ENCODE measurements around the gene LRRN3.

DNA sequence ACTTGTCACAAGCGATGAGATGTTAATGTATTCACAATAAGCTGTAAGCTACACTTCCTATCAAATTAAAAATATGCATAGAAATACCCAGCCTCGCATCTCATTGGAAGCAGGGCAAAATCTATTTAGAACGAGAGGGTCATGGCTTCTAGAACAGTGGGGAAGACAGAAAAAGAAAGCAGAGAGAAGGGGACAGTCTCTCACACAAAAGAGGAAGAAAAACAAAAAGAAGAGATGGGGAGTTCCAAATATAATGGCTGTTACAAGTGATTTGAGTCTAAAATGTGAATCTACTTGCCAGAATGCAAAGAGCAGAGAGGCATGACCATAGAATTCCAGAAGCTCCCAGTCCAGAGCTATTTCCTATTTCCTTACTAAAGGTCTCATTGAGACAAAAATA is 13.8 kb downstream of the LRRN3 start:
- TF ChIP-seq, protein P1, sequence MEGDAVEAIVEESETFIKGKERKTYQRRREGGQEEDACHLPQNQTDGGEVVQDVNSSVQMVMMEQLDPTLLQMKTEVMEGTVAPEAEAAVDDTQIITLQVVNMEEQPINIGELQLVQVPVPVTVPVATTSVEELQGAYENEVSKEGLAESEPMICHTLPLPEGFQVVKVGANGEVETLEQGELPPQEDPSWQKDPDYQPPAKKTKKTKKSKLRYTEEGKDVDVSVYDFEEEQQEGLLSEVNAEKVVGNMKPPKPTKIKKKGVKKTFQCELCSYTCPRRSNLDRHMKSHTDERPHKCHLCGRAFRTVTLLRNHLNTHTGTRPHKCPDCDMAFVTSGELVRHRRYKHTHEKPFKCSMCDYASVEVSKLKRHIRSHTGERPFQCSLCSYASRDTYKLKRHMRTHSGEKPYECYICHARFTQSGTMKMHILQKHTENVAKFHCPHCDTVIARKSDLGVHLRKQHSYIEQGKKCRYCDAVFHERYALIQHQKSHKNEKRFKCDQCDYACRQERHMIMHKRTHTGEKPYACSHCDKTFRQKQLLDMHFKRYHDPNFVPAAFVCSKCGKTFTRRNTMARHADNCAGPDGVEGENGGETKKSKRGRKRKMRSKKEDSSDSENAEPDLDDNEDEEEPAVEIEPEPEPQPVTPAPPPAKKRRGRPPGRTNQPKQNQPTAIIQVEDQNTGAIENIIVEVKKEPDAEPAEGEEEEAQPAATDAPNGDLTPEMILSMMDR (IDR thresholded peaks at IDR 0.05; ENCODE audit: borderline replicate concordance, extremely low read depth, low read length, poor library complexity, severe bottlenecking), result no peak
- no peak for TF ChIP-seq EZH2 (IDR thresholded peaks at IDR 0.05; ENCODE audit: borderline replicate concordance, low read depth, low read length, severe bottlenecking)
